ENCODE results near the gene CPSF4L.
"Not testable (repeated sequence)": the region's sequence is repeated elsewhere in the genome, so short reads cannot be mapped to it uniquely, and the experiment has no call there.

The CPSF4L gene

GRCh38 chr17:73261617-73261951, at the start of gene CPSF4L:
TSS of gene CPSF4L (minus strand) at chr17:73261880. CDS start at chr17:73261818, 62 bp downstream.
- no peak for DNase-seq

- no peak for DNase-seq
Observed at GRCh38 chr17:73311428-73311780, 49.7 kb upstream of the CPSF4L start.

- no peak for DNase-seq
Observed at GRCh38 chr17:73309727-73310596, 48.3 kb upstream of the CPSF4L start.

- not testable (repeated sequence) for DNase-seq
Observed at GRCh38 chr17:73308959-73309358, 47.3 kb upstream of the CPSF4L start.

- DNase-seq: no peak
Observed at GRCh38 chr17:73308017-73308823, 46.5 kb upstream of the CPSF4L start.

- DNase-seq: no peak
Observed at GRCh38 chr17:73307130-73307529, 45.5 kb upstream of the CPSF4L start.

- DNase-seq: no peak
Observed at GRCh38 chr17:73305845-73306836, 44.5 kb upstream of the CPSF4L start.

GRCh38 chr17:73304971-73305812, 43.5 kb upstream of the CPSF4L start:
- DNase-seq: no peak

GRCh38 chr17:73304438-73304837, 42.8 kb upstream of the CPSF4L start:
- DNase-seq: no peak

GRCh38 chr17:73302189-73302588, 40.5 kb upstream of the CPSF4L start:
- no peak for DNase-seq

- no peak for DNase-seq
Observed at GRCh38 chr17:73301369-73301768, 39.7 kb upstream of the CPSF4L start.

GRCh38 chr17:73300392-73300791, 38.7 kb upstream of the CPSF4L start:
- no peak for DNase-seq

GRCh38 chr17:73297934-73298861, 36.5 kb upstream of the CPSF4L start:
- DNase-seq: no peak

GRCh38 chr17:73293480-73293911, 31.8 kb upstream of the CPSF4L start:
- DNase-seq: no peak

GRCh38 chr17:73293031-73293430, 31.4 kb upstream of the CPSF4L start:
- no peak for DNase-seq

- DNase-seq: no peak
Observed at GRCh38 chr17:73292031-73292531, 30.4 kb upstream of the CPSF4L start.

GRCh38 chr17:73291260-73291801, 29.7 kb upstream of the CPSF4L start:
- no peak for DNase-seq

GRCh38 chr17:73290399-73291259, 28.9 kb upstream of the CPSF4L start:
- DNase-seq: no peak
